Chondrocyte (in vitro differentiated cells): ENCODE data around the gene RUNX1. TPM values are rescaled to one million over a fixed set of nuclear protein-coding genes. Genes with fewer than 3 reads are reported as not detected.

Experiments used
- DNase-seq: peaks from one replicate; pipeline ENCODE4 v3.0.0; 2021; ENCODE audit warnings: mixed read lengths, low spot score
- H3K27ac Mint-ChIP-seq: one replicate; pipeline ENCODE4 v1.8.0; 2021; ENCODE audit warnings: mild to moderate bottlenecking, moderate library complexity, mixed read lengths; ENCODE audit not compliant: unreplicated experiment
- H3K27me3 Mint-ChIP-seq: 2 replicates; pipeline ENCODE4 v1.8.0; 2021; ENCODE audit warnings: low read depth, mixed read lengths
- H3K36me3 Mint-ChIP-seq: 2 replicates; pipeline ENCODE4 v1.8.0; 2021; ENCODE audit warnings: low read depth, mixed read lengths
- H3K4me1 Mint-ChIP-seq: 2 replicates; pipeline ENCODE4 v1.8.0; 2021; ENCODE audit warnings: low read depth, mild to moderate bottlenecking, mixed read lengths
- H3K4me3 Mint-ChIP-seq: one replicate; pipeline ENCODE4 v1.8.0; 2021; ENCODE audit warnings: mild to moderate bottlenecking, moderate library complexity, mixed read lengths; ENCODE audit not compliant: unreplicated experiment
- H3K9me3 Mint-ChIP-seq: 2 replicates; pipeline ENCODE4 v1.8.0; 2021; ENCODE audit warnings: low read depth, mixed read lengths
- CTCF ChIP-seq: fragments of 200-600 bp; sonication (generic); IDR thresholded peaks from 2 replicates; pipeline ENCODE4 v1.5.0; 2021; ENCODE audit warnings: antibody characterized with exemption, mild to moderate bottlenecking, moderate library complexity
- total RNA-seq: library from RNA; stranded (reverse); gene quantifications from 3 replicates; pipeline ENCODE4 v1.2.1, GENCODE V29; 2021

RUNX1 gene
- total RNA-seq, 1 donor from 2014 or later, result 37.9 TPM

GRCh38 chr21:34869545-34869944, 179.6 kb downstream of the RUNX1 start:
- peaks cover 47% of the 10 kb centered on the region for H3K36me3 Mint-ChIP-seq
- no peak for DNase-seq
- H3K4me3 Mint-ChIP-seq, result no peak overlapping the region
- TF ChIP-seq CTCF, result no peak
- H3K27me3 Mint-ChIP-seq, result no peaks in the 10 kb centered on the region
- peaks cover 44% of the 10 kb centered on the region for H3K4me1 Mint-ChIP-seq
- H3K27ac Mint-ChIP-seq, result no peak overlapping the region
- H3K9me3 Mint-ChIP-seq, result no peaks in the 10 kb centered on the region

GRCh38 chr21:34867785-34868184, 181.3 kb downstream of the RUNX1 start:
- no peak for TF ChIP-seq CTCF
- Mint-ChIP-seq H3K27ac (no peak overlapping the region), H3K4me3 (no peak overlapping the region), H3K36me3 (peaks cover 43% of the 10 kb centered on the region), H3K9me3 (no peaks in the 10 kb centered on the region), H3K27me3 (no peaks in the 10 kb centered on the region), H3K4me1 (peaks cover 49% of the 10 kb centered on the region)
- DNase-seq, result no peak

GRCh38 chr21:34865400-34866241, 183.5 kb downstream of the RUNX1 start:
- no peak for TF ChIP-seq CTCF
- Mint-ChIP-seq H3K36me3 (peaks cover 54% of the 10 kb centered on the region), H3K27ac (no peak overlapping the region), H3K9me3 (no peaks in the 10 kb centered on the region), H3K4me3 (no peak overlapping the region), H3K4me1 (peaks cover 50% of the 10 kb centered on the region), H3K27me3 (no peaks in the 10 kb centered on the region)
- DNase-seq, result no peak

GRCh38 chr21:34864370-34865149, 184.5 kb downstream of the RUNX1 start:
- H3K36me3 Mint-ChIP-seq, result peaks cover 52% of the 10 kb centered on the region
- DNase-seq, result no peak
- H3K27ac Mint-ChIP-seq, result peak overlapping the region; percentile 39
- H3K27me3 Mint-ChIP-seq, result no peaks in the 10 kb centered on the region
- H3K4me3 Mint-ChIP-seq, result no peak overlapping the region
- no peak for TF ChIP-seq CTCF
- H3K4me1 Mint-ChIP-seq, result peaks cover 54% of the 10 kb centered on the region
- H3K9me3 Mint-ChIP-seq, result no peaks in the 10 kb centered on the region

GRCh38 chr21:34862951-34863350, 186.2 kb downstream of the RUNX1 start:
- Mint-ChIP-seq H3K27ac (no peak overlapping the region), H3K4me3 (no peak overlapping the region), H3K27me3 (no peaks in the 10 kb centered on the region), H3K9me3 (no peaks in the 10 kb centered on the region), H3K4me1 (peaks cover 64% of the 10 kb centered on the region), H3K36me3 (peaks cover 53% of the 10 kb centered on the region)
- no peak for DNase-seq
- no peak for TF ChIP-seq CTCF
